Dedifferentiated amniotic fluid mesenchymal stem cell (primary cell): ENCODE measurements around the gene NFATC3.

Experiments
- DNase-seq: peaks from one replicate; pipeline ENCODE4 v3.0.0-alpha.2; 2016; ENCODE audit errors: extremely low spot score

Gene NFATC3

GRCh38 chr16:68273459-68273858 is 188.3 kb downstream of the NFATC3 start:
- DNase-seq, result no peak

DNA sequence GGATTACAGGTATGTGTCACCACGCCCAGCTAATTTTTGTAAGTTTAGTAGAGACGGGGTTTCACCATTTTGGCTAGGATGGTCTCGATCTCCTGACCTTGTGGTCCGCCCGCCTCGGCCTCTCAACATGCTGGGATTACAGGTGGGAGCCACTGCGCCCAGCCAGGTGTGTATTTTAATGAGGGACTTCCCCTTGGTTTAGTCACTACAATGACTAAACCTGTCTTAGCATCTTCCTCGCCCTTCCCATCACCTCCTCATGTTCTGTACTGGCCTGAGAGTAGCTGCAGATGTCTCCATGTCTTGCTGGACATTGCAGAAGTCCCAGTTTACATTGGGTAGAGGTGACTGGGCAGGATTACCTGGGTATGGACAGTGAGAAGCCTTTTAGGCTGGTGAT is 188.7 kb downstream of the NFATC3 start:
- DNase-seq, result no peak

- DNase-seq, result no peak
Observed at GRCh38 chr16:68274441-68274840, 189.3 kb downstream of the NFATC3 start.

DNA sequence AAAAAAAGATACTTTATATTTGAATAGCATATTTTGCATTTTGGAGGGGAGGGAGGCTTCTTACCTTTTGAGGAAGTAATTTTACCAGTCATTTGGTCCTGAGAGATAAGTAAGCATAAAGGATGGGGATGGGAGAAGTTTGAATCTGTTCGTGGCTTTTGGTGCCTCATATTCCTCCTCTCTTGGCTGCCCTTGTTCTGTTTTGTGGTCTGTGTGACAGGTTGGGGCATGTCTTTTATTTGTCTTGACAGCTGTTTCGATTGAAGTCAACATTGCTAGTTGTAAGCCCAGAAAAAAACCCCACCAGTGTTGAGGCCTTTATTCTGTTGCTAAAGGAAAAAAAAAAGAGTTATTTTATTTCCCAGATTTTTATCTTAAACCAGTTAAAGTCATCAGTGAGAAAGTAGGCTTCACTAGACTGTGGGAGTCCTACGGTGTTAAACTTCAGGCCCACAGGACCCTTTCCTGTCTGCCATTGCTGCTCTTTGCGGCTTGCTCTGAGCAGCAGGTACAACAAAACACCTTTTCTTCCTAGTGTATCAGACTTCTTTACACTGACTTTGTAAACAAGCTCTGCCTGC is 190.5 kb downstream of the NFATC3 start:
- DNase-seq, result no peak

- DNase-seq, result no peak
Observed at GRCh38 chr16:68276223-68276622, 191.1 kb downstream of the NFATC3 start.
